Measurements from ENCODE around the gene TNNC1. TPM values are rescaled to one million over a fixed set of nuclear protein-coding genes. Genes with fewer than 3 reads are reported as not detected.

TNNC1 gene
- total and polyA plus RNA-seq, 10 of the 15 experiments (the other 5 are each of a cell fraction or from before 2014, with no cell fraction given): 0.13 to 1.3 (median 0.53) TPM; not detected in 2

GRCh38 chr3:52431459-52432223 is 22.2 kb downstream of the TNNC1 start:
- H3K36me3 ChIP-seq (ENCODE audit: control insufficient read depth in 2 of 2, insufficient read depth in 2 of 2, low read length in 1 of 2): no peaks in the 10 kb centered on the region
- RAD21 ChIA-PET (ENCODE audit: unreplicated experiment): interaction anchor here (0.6 kb wide), 2 partner anchors 13 to 143 kb away, joined by 3 read pairs; no protein-coding TSS in a partner anchor
- H3K9me3 ChIP-seq (replicated peaks; ENCODE audit: control insufficient read depth, insufficient read depth, low read length): no peaks in the 10 kb centered on the region
- POLR2A ChIA-PET: interaction anchor here (0.6 to 1.1 kb wide), 2 partner anchors 27 to 130 kb away, joined by 3 read pairs; no protein-coding TSS in a partner anchor
- H3K79me2 ChIP-seq (ENCODE audit: control insufficient read depth, insufficient read depth, low read length): no peaks in the 10 kb centered on the region
- intact Hi-C loops (cut with micrococcal nuclease; ENCODE audit: unreplicated experiment) (no loop called here), in situ Hi-C loops (cut with MboI) (no loop called here)
- no peak overlapping the region for H2AFZ ChIP-seq (ENCODE audit: control insufficient read depth, low read depth, low read length)
- CTCF ChIA-PET: interaction anchor here (0.7 to 8.8 kb wide), 4 partner anchors 12 to 44 kb away, joined by 3 to 147 read pairs (median 10); partner anchors contain the start of gene SEMA3G
- H3K4me1 ChIP-seq (ENCODE audit: control insufficient read depth, insufficient read depth, low read length): no peaks in the 10 kb centered on the region
- no peak for ATAC-seq
- H4K20me1 ChIP-seq (ENCODE audit: control insufficient read depth, insufficient read depth): no peaks in the 10 kb centered on the region
- no peak for FAIRE-seq
- H3K9ac ChIP-seq (ENCODE audit: control insufficient read depth, insufficient read depth, low read length): no peak overlapping the region
- no TSS peak for BruUV-seq (replicated peaks)
- H3K27me3 ChIP-seq (replicated peaks in 1 of 2; ENCODE audit: control insufficient read depth in 2 of 2, insufficient read depth in 2 of 2, low read length in 1 of 2): no peaks in the 10 kb centered on the region
- no peak overlapping the region for H3K4me3 ChIP-seq
- H3K27ac ChIP-seq (ENCODE audit: control insufficient read depth, insufficient read depth): no peak overlapping the region
- whole genome bisulfite sequencing (ENCODE audit: insufficient coverage, insufficient replicate concordance, low lambda C conversion rate, missing lambda C conversion rate): 43% methylated on average over 10 of the region's 10 CpGs
- SMC1A ChIA-PET (ENCODE audit: uncharacterized antibody, unreplicated experiment): interaction anchor here (0.8 to 1.7 kb wide), 2 partner anchors 15 to 19 kb away, joined by 3 to 4 read pairs; no protein-coding TSS in a partner anchor
- no peak for DNase-seq (ENCODE audit: low read depth, low spot score)
- no peak overlapping the region for H3K4me2 ChIP-seq (ENCODE audit: control insufficient read depth, insufficient read depth)
- TF ChIP-seq ETV6 (conservative IDR thresholded peaks at IDR 0.05 in 1 of 2, IDR thresholded peaks at IDR 0.05 in 1 of 2; ENCODE audit: borderline replicate concordance in 1 of 2, low read depth in 1 of 2) (no peak), USF2 (IDR thresholded peaks at IDR 0.05; ENCODE audit: borderline replicate concordance, low read depth, low read length) (no peak), ZBTB33 (IDR thresholded peaks at IDR 0.05) (no peak), EP300 (IDR thresholded peaks at IDR 0.05; ENCODE audit: borderline replicate concordance in 1 of 2, control insufficient read depth in 1 of 2, low read depth in 2 of 2, low read length in 2 of 2) (no peak), ELK1 (IDR thresholded peaks at IDR 0.05; ENCODE audit: low read depth, low read length) (no peak), CTCF (IDR thresholded peaks at IDR 0.05 in 2 of 3, conservative IDR thresholded peaks at IDR 0.05 in 1 of 3; ENCODE audit: control insufficient read depth in 2 of 3, extremely low read depth in 1 of 3, insufficient read depth in 1 of 3, low read depth in 3 of 3, low read length in 3 of 3) (no peak), CREM (IDR thresholded peaks at IDR 0.05; ENCODE audit: low read depth) (no peak), BCL11A (IDR thresholded peaks at IDR 0.05; ENCODE audit: low read depth, low read length) (no peak), POLR2AphosphoS5 (IDR thresholded peaks at IDR 0.05; ENCODE audit: low read length) (no peak), SPI1 (IDR thresholded peaks at IDR 0.05; ENCODE audit: borderline replicate concordance, insufficient read depth, low read depth, low read length) (no peak), ZZZ3 (IDR thresholded peaks at IDR 0.05; ENCODE audit: control insufficient read depth, insufficient read length, low read depth) (no peak), CHD1 (IDR thresholded peaks at IDR 0.05; ENCODE audit: low read depth, low read length) (no peak), E4F1 (IDR thresholded peaks at IDR 0.05; ENCODE audit: borderline replicate concordance, partially characterized antibody) (no peak)
